Activated naive CD4-positive, alpha-beta T cell treated with anti-CD3 and anti-CD28 coated beads, Interleukin-2, amount 50 U/mL, for 72 hours (primary cell): ENCODE measurements around the gene SGMS2. TPM values are rescaled to one million over a fixed set of nuclear protein-coding genes. Genes with fewer than 3 reads are reported as not detected.
A peak's percentile ranks its signal among the peaks of the same experiment; 100 is the strongest.

Source experiments
- ATAC-seq, 2 donors: fragments of 150-1000 bp; cut with Tn5 transposase; 2 replicates each; pipeline ENCODE4 v1.10.0; 2021; ENCODE audit warnings: mild to moderate bottlenecking in 2 of 2, moderate library complexity in 2 of 2
- DNase-seq, 2 donors: peaks; one replicate each; pipeline ENCODE4 v3.0.0; 2021 to 2022; ENCODE audit warnings: low spot score in 2 of 2
- H3K27ac Mint-ChIP-seq, 2 donors: one replicate each; pipeline ENCODE4 v1.8.0; 2022; ENCODE audit warnings: mild to moderate bottlenecking in 2 of 2, mixed read lengths in 2 of 2
- H3K36me3 Mint-ChIP-seq, 2 donors: one replicate each; pipeline ENCODE4 v1.8.0; 2022; ENCODE audit warnings: mixed read lengths in 2 of 2
- H3K9me3 Mint-ChIP-seq, 2 donors: one replicate each; pipeline ENCODE4 v1.8.0; 2022; ENCODE audit warnings: mixed read lengths in 2 of 2
- total RNA-seq, 2 donors: library from RNA; stranded (reverse); gene quantifications; one replicate each; pipeline ENCODE4 v1.2.3, GENCODE V29; 2022

The SGMS2 gene
- total RNA-seq, 2 donors from 2014 or later: 0.16 to 1.1 TPM

- peaks cover 4 to 5% of the 10 kb centered on the region in 2 donors for H3K36me3 Mint-ChIP-seq
- H3K27ac Mint-ChIP-seq: no peak overlapping the region
- peaks cover 0 to 4% of the 10 kb centered on the region in 2 donors for H3K9me3 Mint-ChIP-seq
- DNase-seq (no peak), ATAC-seq (no peak)
These were observed 29.0 kb downstream of the SGMS2 start for GRCh38 chr4:107853444-107854355.

- Mint-ChIP-seq H3K36me3 (peaks cover 4 to 5% of the 10 kb centered on the region in 2 donors), H3K9me3 (peaks cover 0 to 4% of the 10 kb centered on the region in 2 donors), H3K27ac (no peak overlapping the region)
- no peak for ATAC-seq
- DNase-seq: no peak
These were observed 29.8 kb downstream of the SGMS2 start for GRCh38 chr4:107854356-107855022.

- no peaks in the 10 kb centered on the region for H3K9me3 Mint-ChIP-seq
- DNase-seq (no peak), ATAC-seq (no peak)
- no peak overlapping the region for H3K27ac Mint-ChIP-seq
- no peaks in the 10 kb centered on the region for H3K36me3 Mint-ChIP-seq
These were observed 31.0 kb downstream of the SGMS2 start for GRCh38 chr4:107855723-107856122.

GRCh38 chr4:107856901-107857300 is 32.2 kb downstream of the SGMS2 start:
- no peak overlapping the region for H3K27ac Mint-ChIP-seq
- DNase-seq (no peak), ATAC-seq (no peak)
- no peaks in the 10 kb centered on the region for H3K9me3 Mint-ChIP-seq
- no peaks in the 10 kb centered on the region for H3K36me3 Mint-ChIP-seq

- no peaks in the 10 kb centered on the region for H3K36me3 Mint-ChIP-seq
These were observed 33.0 kb downstream of the SGMS2 start for GRCh38 chr4:107857741-107858140.

GRCh38 chr4:107858158-107858742 is 33.5 kb downstream of the SGMS2 start:
- no peaks in the 10 kb centered on the region for H3K9me3 Mint-ChIP-seq
- no peaks in the 10 kb centered on the region for H3K36me3 Mint-ChIP-seq
- no peak overlapping the region for H3K27ac Mint-ChIP-seq
- no peak for DNase-seq
- no peak for ATAC-seq

More at GRCh38 chr4:107857741-107858140, 33.0 kb downstream of the SGMS2 start:
- ATAC-seq (no peak), DNase-seq (no peak)
- H3K9me3 Mint-ChIP-seq: no peaks in the 10 kb centered on the region
- H3K27ac Mint-ChIP-seq: no peak overlapping the region

- peak; percentile 48 to 79 for ATAC-seq
- DNase-seq: peak in 1 of 2 donors; percentile 35
These were observed 37.9 kb downstream of the SGMS2 start for GRCh38 chr4:107862658-107863057.

GRCh38 chr4:107863416-107863815 is 38.7 kb downstream of the SGMS2 start:
- ATAC-seq: no peak
- no peaks in the 10 kb centered on the region for H3K36me3 Mint-ChIP-seq
- H3K27ac Mint-ChIP-seq: peak overlapping the region in 1 of 2 donors; percentile 88
- H3K9me3 Mint-ChIP-seq: no peaks in the 10 kb centered on the region
- no peak for DNase-seq

More at GRCh38 chr4:107862658-107863057, 37.9 kb downstream of the SGMS2 start:
- Mint-ChIP-seq H3K36me3 (no peaks in the 10 kb centered on the region), H3K9me3 (no peaks in the 10 kb centered on the region), H3K27ac (peak overlapping the region in 1 of 2 donors; percentile 87)

- Mint-ChIP-seq H3K36me3 (no peaks in the 10 kb centered on the region), H3K27ac (peak overlapping the region in 1 of 2 donors; percentile 88), H3K9me3 (no peaks in the 10 kb centered on the region)
- ATAC-seq: peak; percentile 43 to 85
- DNase-seq: peak in 1 of 2 donors; percentile 50
These were observed 39.2 kb downstream of the SGMS2 start for GRCh38 chr4:107863850-107864371.

GRCh38 chr4:107866726-107867125 is 42.0 kb downstream of the SGMS2 start:
- Mint-ChIP-seq H3K9me3 (no peaks in the 10 kb centered on the region), H3K36me3 (no peaks in the 10 kb centered on the region), H3K27ac (no peak overlapping the region)
- no peak for ATAC-seq
- DNase-seq: no peak

- no peak for ATAC-seq
- DNase-seq: no peak
- Mint-ChIP-seq H3K9me3 (no peaks in the 10 kb centered on the region), H3K27ac (no peak overlapping the region), H3K36me3 (no peaks in the 10 kb centered on the region)
These were observed 45.5 kb downstream of the SGMS2 start for GRCh38 chr4:107870236-107870635.

GRCh38 chr4:107870916-107871786 is 46.4 kb downstream of the SGMS2 start:
- DNase-seq (no peak), ATAC-seq (no peak)
- H3K36me3 Mint-ChIP-seq: no peaks in the 10 kb centered on the region
- H3K27ac Mint-ChIP-seq: no peak overlapping the region
- H3K9me3 Mint-ChIP-seq: no peaks in the 10 kb centered on the region

- no peaks in the 10 kb centered on the region for H3K9me3 Mint-ChIP-seq
These were observed 49.3 kb downstream of the SGMS2 start for GRCh38 chr4:107874024-107874423.

GRCh38 chr4:107876099-107876498 is 51.4 kb downstream of the SGMS2 start:
- no peaks in the 10 kb centered on the region for H3K36me3 Mint-ChIP-seq
- DNase-seq: no peak
- no peaks in the 10 kb centered on the region for H3K9me3 Mint-ChIP-seq
- no peak overlapping the region for H3K27ac Mint-ChIP-seq
- no peak for ATAC-seq

More at GRCh38 chr4:107874024-107874423, 49.3 kb downstream of the SGMS2 start:
- no peaks in the 10 kb centered on the region for H3K36me3 Mint-ChIP-seq
- DNase-seq: no peak
- H3K27ac Mint-ChIP-seq: no peak overlapping the region
- ATAC-seq: no peak

- Mint-ChIP-seq H3K27ac (no peak overlapping the region), H3K9me3 (no peaks in the 10 kb centered on the region)
- ATAC-seq: no peak
These were observed 52.6 kb downstream of the SGMS2 start for GRCh38 chr4:107877361-107877760.

GRCh38 chr4:107885865-107886264 is 61.1 kb downstream of the SGMS2 start:
- Mint-ChIP-seq H3K36me3 (peaks cover 0 to 8% of the 10 kb centered on the region in 2 donors), H3K27ac (no peak overlapping the region), H3K9me3 (no peaks in the 10 kb centered on the region)
- ATAC-seq (no peak), DNase-seq (no peak)

More at GRCh38 chr4:107877361-107877760, 52.6 kb downstream of the SGMS2 start:
- no peaks in the 10 kb centered on the region for H3K36me3 Mint-ChIP-seq
- no peak for DNase-seq
